Measurements from ENCODE around the gene MAGI1.

Gene MAGI1

GRCh38 chr3:65593780-65594752, 444.7 kb downstream of the MAGI1 start:
- peaks cover 25% of the 10 kb centered on the region for H3K27me3 Mint-ChIP-seq
- intact Hi-C loops (cut with micrococcal nuclease): no loop called here
- H3K36me3 Mint-ChIP-seq (ENCODE audit: low read depth): no peaks in the 10 kb centered on the region
- no peak overlapping the region for H3K27ac Mint-ChIP-seq
- peaks cover 10% of the 10 kb centered on the region for H3K9me3 Mint-ChIP-seq
- H3K4me1 Mint-ChIP-seq (ENCODE audit: low read depth): no peaks in the 10 kb centered on the region
- H3K4me3 Mint-ChIP-seq: no peak overlapping the region

GRCh38 chr3:65591313-65591712, 447.4 kb downstream of the MAGI1 start:
- Mint-ChIP-seq H3K9me3 (peaks cover 10% of the 10 kb centered on the region), H3K4me3 (no peak overlapping the region), H3K27ac (no peak overlapping the region), H3K27me3 (peaks cover 4% of the 10 kb centered on the region), H3K36me3 (ENCODE audit: low read depth) (no peaks in the 10 kb centered on the region), H3K4me1 (ENCODE audit: low read depth) (no peaks in the 10 kb centered on the region)
- intact Hi-C loops (cut with micrococcal nuclease): no loop called here

GRCh38 chr3:65588884-65589283, 449.8 kb downstream of the MAGI1 start:
- Mint-ChIP-seq H3K27ac (no peak overlapping the region), H3K4me3 (no peak overlapping the region), H3K4me1 (ENCODE audit: low read depth) (no peaks in the 10 kb centered on the region), H3K27me3 (no peaks in the 10 kb centered on the region), H3K9me3 (peaks cover 10% of the 10 kb centered on the region), H3K36me3 (ENCODE audit: low read depth) (no peaks in the 10 kb centered on the region)
- intact Hi-C loops (cut with micrococcal nuclease): no loop called here

- Mint-ChIP-seq H3K9me3 (peaks cover 10% of the 10 kb centered on the region), H3K4me3 (no peak overlapping the region), H3K36me3 (ENCODE audit: low read depth) (no peaks in the 10 kb centered on the region), H3K4me1 (ENCODE audit: low read depth) (no peaks in the 10 kb centered on the region), H3K27ac (no peak overlapping the region), H3K27me3 (no peaks in the 10 kb centered on the region)
- intact Hi-C loops (cut with micrococcal nuclease): no loop called here
Observed at GRCh38 chr3:65587650-65588439, 450.9 kb downstream of the MAGI1 start.

GRCh38 chr3:65584913-65585312, 453.8 kb downstream of the MAGI1 start:
- Mint-ChIP-seq H3K36me3 (ENCODE audit: low read depth) (no peaks in the 10 kb centered on the region), H3K4me3 (no peak overlapping the region), H3K27me3 (no peaks in the 10 kb centered on the region), H3K4me1 (ENCODE audit: low read depth) (no peaks in the 10 kb centered on the region), H3K27ac (no peak overlapping the region), H3K9me3 (peaks cover 6% of the 10 kb centered on the region)
- intact Hi-C loops (cut with micrococcal nuclease): no loop called here

- Mint-ChIP-seq H3K9me3 (no peaks in the 10 kb centered on the region), H3K4me1 (ENCODE audit: low read depth) (no peaks in the 10 kb centered on the region), H3K36me3 (ENCODE audit: low read depth) (no peaks in the 10 kb centered on the region), H3K27me3 (no peaks in the 10 kb centered on the region), H3K4me3 (no peak overlapping the region), H3K27ac (no peak overlapping the region)
- intact Hi-C loops (cut with micrococcal nuclease): no loop called here
Observed at GRCh38 chr3:65584002-65584401, 454.7 kb downstream of the MAGI1 start.

GRCh38 chr3:65583188-65583587, 455.5 kb downstream of the MAGI1 start:
- intact Hi-C loops (cut with micrococcal nuclease): no loop called here
- Mint-ChIP-seq H3K36me3 (ENCODE audit: low read depth) (no peaks in the 10 kb centered on the region), H3K9me3 (no peaks in the 10 kb centered on the region), H3K4me3 (no peak overlapping the region), H3K27me3 (no peaks in the 10 kb centered on the region), H3K27ac (no peak overlapping the region), H3K4me1 (ENCODE audit: low read depth) (no peaks in the 10 kb centered on the region)

- H3K4me3 Mint-ChIP-seq: no peak overlapping the region
- H3K27ac Mint-ChIP-seq: no peak overlapping the region
- H3K4me1 Mint-ChIP-seq (ENCODE audit: low read depth): no peaks in the 10 kb centered on the region
- no peaks in the 10 kb centered on the region for H3K9me3 Mint-ChIP-seq
- no peaks in the 10 kb centered on the region for H3K36me3 Mint-ChIP-seq (ENCODE audit: low read depth)
- H3K27me3 Mint-ChIP-seq: no peaks in the 10 kb centered on the region
- intact Hi-C loops (cut with micrococcal nuclease): no loop called here
Observed at GRCh38 chr3:65582012-65582717, 456.6 kb downstream of the MAGI1 start.

GRCh38 chr3:65581313-65581712, 457.4 kb downstream of the MAGI1 start:
- intact Hi-C loops (cut with micrococcal nuclease): no loop called here
- no peaks in the 10 kb centered on the region for H3K27me3 Mint-ChIP-seq
- H3K27ac Mint-ChIP-seq: no peak overlapping the region
- H3K4me3 Mint-ChIP-seq: no peak overlapping the region
- H3K36me3 Mint-ChIP-seq (ENCODE audit: low read depth): no peaks in the 10 kb centered on the region
- H3K4me1 Mint-ChIP-seq (ENCODE audit: low read depth): no peaks in the 10 kb centered on the region
- H3K9me3 Mint-ChIP-seq: no peaks in the 10 kb centered on the region

GRCh38 chr3:65578861-65579260, 459.9 kb downstream of the MAGI1 start:
- Mint-ChIP-seq H3K27me3 (no peaks in the 10 kb centered on the region), H3K36me3 (ENCODE audit: low read depth) (no peaks in the 10 kb centered on the region), H3K4me1 (ENCODE audit: low read depth) (no peaks in the 10 kb centered on the region), H3K27ac (no peak overlapping the region), H3K4me3 (no peak overlapping the region), H3K9me3 (no peaks in the 10 kb centered on the region)
- intact Hi-C loops (cut with micrococcal nuclease): no loop called here

- Mint-ChIP-seq H3K27ac (no peak overlapping the region), H3K9me3 (no peaks in the 10 kb centered on the region), H3K4me3 (no peak overlapping the region), H3K4me1 (ENCODE audit: low read depth) (no peaks in the 10 kb centered on the region), H3K27me3 (no peaks in the 10 kb centered on the region), H3K36me3 (ENCODE audit: low read depth) (no peaks in the 10 kb centered on the region)
- intact Hi-C loops (cut with micrococcal nuclease): no loop called here
Observed at GRCh38 chr3:65577843-65578430, 460.8 kb downstream of the MAGI1 start.

- no peak overlapping the region for H3K27ac Mint-ChIP-seq
Observed at GRCh38 chr3:65576966-65577365, 461.8 kb downstream of the MAGI1 start.

GRCh38 chr3:65576228-65576627, 462.5 kb downstream of the MAGI1 start:
- intact Hi-C loops (cut with micrococcal nuclease): no loop called here
- H3K4me3 Mint-ChIP-seq: no peak overlapping the region
- H3K9me3 Mint-ChIP-seq: no peaks in the 10 kb centered on the region
- H3K27ac Mint-ChIP-seq: no peak overlapping the region
- no peaks in the 10 kb centered on the region for H3K27me3 Mint-ChIP-seq
- H3K36me3 Mint-ChIP-seq (ENCODE audit: low read depth): no peaks in the 10 kb centered on the region
- H3K4me1 Mint-ChIP-seq (ENCODE audit: low read depth): no peaks in the 10 kb centered on the region

More at GRCh38 chr3:65576966-65577365, 461.8 kb downstream of the MAGI1 start:
- H3K27me3 Mint-ChIP-seq: no peaks in the 10 kb centered on the region
- no peak overlapping the region for H3K4me3 Mint-ChIP-seq
- intact Hi-C loops (cut with micrococcal nuclease): no loop called here
- no peaks in the 10 kb centered on the region for H3K36me3 Mint-ChIP-seq (ENCODE audit: low read depth)
- H3K9me3 Mint-ChIP-seq: no peaks in the 10 kb centered on the region
- H3K4me1 Mint-ChIP-seq (ENCODE audit: low read depth): no peaks in the 10 kb centered on the region
